HepG2 (cell line): ENCODE results near the gene ATP6V0D1. TPM values are rescaled to one million over a fixed set of nuclear protein-coding genes. Genes with fewer than 3 reads are reported as not detected.

Source experiments
- ATF5 ChIP-seq: sonication (generic); formaldehyde crosslinking; IDR thresholded peaks from 2 replicates; pipeline ENCODE4 v1.4.0; 2020; ENCODE audit warnings: mild to moderate bottlenecking, low read depth, missing genetic modification reagents
- GATAD2A ChIP-seq: IDR thresholded peaks from 2 replicates; pipeline ENCODE4 v1.6.1; 2016
- HIC2 ChIP-seq: sonication (generic); formaldehyde crosslinking; IDR thresholded peaks from 2 replicates; pipeline ENCODE4 v1.9.0; 2022; ENCODE audit warnings: low read depth, missing genetic modification reagents
- TCF12 ChIP-seq, 2 experiments: fragments of 450-650 bp in 1 of 2; sonication (generic) in 1 of 2; formaldehyde crosslinking in 1 of 2; IDR thresholded peaks; 2 replicates each; pipeline versions ENCODE4 v1.6.1 to v1.8.0; 2017 to 2022; ENCODE audit warnings: antibody characterized with exemption in 1 of 2, mild to moderate bottlenecking in 1 of 2, missing genetic modification reagents in 1 of 2, moderate library complexity in 1 of 2
- USF2 ChIP-seq, 2 experiments: sonication (generic) in 1 of 2; formaldehyde crosslinking in 1 of 2; IDR thresholded peaks; 2 replicates each; pipeline versions ENCODE4 v1.5.1 to v1.6.1; 2011 to 2020; ENCODE audit warnings: borderline replicate concordance in 1 of 2, low read depth in 1 of 2, low read length in 1 of 2, mild to moderate bottlenecking in 1 of 2, missing genetic modification reagents in 1 of 2, moderate library complexity in 1 of 2
- ZMAT3 ChIP-seq: sonication (generic); formaldehyde crosslinking; conservative IDR thresholded peaks from 2 replicates; pipeline ENCODE4 v1.7.0; 2021; ENCODE audit warnings: missing genetic modification reagents
- ZNF441 ChIP-seq: sonication (generic); formaldehyde crosslinking; IDR thresholded peaks from 2 replicates; pipeline ENCODE4 v1.7.0; 2021; ENCODE audit warnings: missing genetic modification reagents, borderline replicate concordance
- polyA plus RNA-seq, 8 experiments: library from polyadenylated mRNA; depleted of rRNA in 3 of 8; stranded (reverse) in 7 of 8; unstranded in 1 of 8; fragments of >200 nt; fragmentation: Illumina TruSeq in 4 of 8; extraction: Trizol in 4 of 8; gene quantifications; 2 replicates each; pipeline versions ENCODE4 v1.2.1 to v1.2.3, GENCODE V29; 2011 to 2016; ENCODE audit warnings: low read depth in 4 of 8, missing spikeins in 1 of 8, mixed read lengths in 1 of 8; ENCODE audit not compliant: insufficient read depth in 1 of 8
- total RNA-seq, 5 experiments: library from RNA; depleted of rRNA; stranded (reverse); fragments of >200 nt; fragmentation: Illumina TruSeq; extraction: Trizol; gene quantifications; 2 replicates each; pipeline ENCODE4 v1.2.3, GENCODE V29; 2016; ENCODE audit warnings: low read depth in 1 of 5

ATP6V0D1 gene
- total and polyA plus RNA-seq, 2 of the 13 experiments (the other 11 are each of a cell fraction or from before 2014, with no cell fraction given): 51.1 to 61.3 TPM

GRCh38 chr16:67521095-67521804, 40.3 kb upstream of the ATP6V0D1 start (continued):
- no peak for TF ChIP-seq HIC2 (CRISPR knock-in tag)
- no peak for TF ChIP-seq USF2 (IDR thresholded peaks at IDR 0.05; ENCODE audit: low read depth, low read length)
- TF ChIP-seq USF2 (CRISPR knock-in tag; IDR thresholded peaks at IDR 0.05; ENCODE audit: borderline replicate concordance): no peak
- no peak for TF ChIP-seq TCF12 (IDR thresholded peaks at IDR 0.05)
- TF ChIP-seq TCF12 (CRISPR knock-in tag; IDR thresholded peaks at IDR 0.05): no peak
- TF ChIP-seq ATF5: 0 out of 2 replicates have a peak, but pooled peaks have one; percentile 44
- peak; percentile 55; the same call in 1 of the 2 replicates for TF ChIP-seq GATAD2A
- TF ChIP-seq ZNF441 (CRISPR knock-in tag): no peak; the same call in 1 of the 2 replicates
- peak; percentile 92 for TF ChIP-seq ZMAT3 (CRISPR knock-in tag)
- TF ChIP-seq, all 625 proteins: peak for 222
